ENCODE data around the gene PDE6A.

DNA sequence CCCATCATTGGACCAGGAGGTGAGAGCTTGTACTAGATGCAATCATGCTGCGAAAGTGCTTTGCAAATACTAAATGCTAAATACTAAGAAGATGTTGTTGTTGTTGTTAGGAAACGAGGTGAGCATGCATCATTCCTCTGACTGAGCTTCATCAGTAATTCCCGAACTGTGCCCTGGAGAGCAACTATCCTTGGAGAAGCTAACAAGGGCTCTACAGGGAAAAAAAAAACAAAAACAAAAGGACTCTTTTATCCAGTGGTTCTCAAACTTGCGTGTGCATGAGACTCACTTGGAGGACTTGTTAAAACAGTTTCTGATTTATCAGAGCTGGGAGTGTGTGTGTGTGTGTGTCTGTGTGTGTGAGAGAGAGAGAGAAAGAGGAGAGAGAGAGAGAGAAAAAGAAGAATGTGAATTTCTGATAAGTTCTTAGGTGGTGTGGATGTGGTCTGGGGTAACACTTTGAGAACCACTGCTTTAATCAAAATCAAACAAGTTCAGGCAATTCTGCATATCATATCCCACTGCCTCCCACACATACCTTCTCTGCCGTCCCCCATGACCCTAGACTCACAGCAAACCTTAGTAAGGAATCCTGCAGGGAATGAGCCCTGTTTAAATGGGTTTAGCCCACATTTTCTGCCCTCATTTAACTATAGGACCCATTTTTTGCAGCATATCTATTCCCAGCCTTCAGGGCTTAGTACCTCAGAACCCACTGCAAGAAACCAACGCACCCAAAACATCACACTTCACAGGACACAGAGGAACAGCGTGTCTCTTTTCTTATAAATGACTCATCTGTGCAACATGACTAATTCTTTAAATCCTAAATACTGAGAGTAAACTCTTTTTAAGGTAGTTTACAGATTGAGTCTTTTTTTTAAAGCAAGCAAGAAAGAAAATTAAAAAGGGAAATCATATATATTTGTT is 48.9 kb downstream of the PDE6A start:
- TF ChIP-seq, protein P1, sequence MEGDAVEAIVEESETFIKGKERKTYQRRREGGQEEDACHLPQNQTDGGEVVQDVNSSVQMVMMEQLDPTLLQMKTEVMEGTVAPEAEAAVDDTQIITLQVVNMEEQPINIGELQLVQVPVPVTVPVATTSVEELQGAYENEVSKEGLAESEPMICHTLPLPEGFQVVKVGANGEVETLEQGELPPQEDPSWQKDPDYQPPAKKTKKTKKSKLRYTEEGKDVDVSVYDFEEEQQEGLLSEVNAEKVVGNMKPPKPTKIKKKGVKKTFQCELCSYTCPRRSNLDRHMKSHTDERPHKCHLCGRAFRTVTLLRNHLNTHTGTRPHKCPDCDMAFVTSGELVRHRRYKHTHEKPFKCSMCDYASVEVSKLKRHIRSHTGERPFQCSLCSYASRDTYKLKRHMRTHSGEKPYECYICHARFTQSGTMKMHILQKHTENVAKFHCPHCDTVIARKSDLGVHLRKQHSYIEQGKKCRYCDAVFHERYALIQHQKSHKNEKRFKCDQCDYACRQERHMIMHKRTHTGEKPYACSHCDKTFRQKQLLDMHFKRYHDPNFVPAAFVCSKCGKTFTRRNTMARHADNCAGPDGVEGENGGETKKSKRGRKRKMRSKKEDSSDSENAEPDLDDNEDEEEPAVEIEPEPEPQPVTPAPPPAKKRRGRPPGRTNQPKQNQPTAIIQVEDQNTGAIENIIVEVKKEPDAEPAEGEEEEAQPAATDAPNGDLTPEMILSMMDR (IDR thresholded peaks at IDR 0.05; ENCODE audit: low read depth, low read length, poor library complexity, severe bottlenecking), result no peak
- no peak for TF ChIP-seq EZH2phosphoT487 (IDR thresholded peaks at IDR 0.05; ENCODE audit: borderline replicate concordance, low read length)

Measured in DOHH2 (cell line).